Sigmoid colon (tissue), 4 donors: ENCODE results near the gene MOV10L1.

ENCODE experiments used
- CTCF ChIP-seq, 4 experiments: fragments of 450-650 bp in 3 of 4; fragments of 200-600 bp in 1 of 4; IDR thresholded peaks; one replicate each; pipeline ENCODE4 v1.5.1; 2016 to 2019; ENCODE audit warnings: antibody characterized with exemption in 4 of 4, mild to moderate bottlenecking in 3 of 4, moderate library complexity in 2 of 4
- EP300 ChIP-seq, 4 donors: sonication (generic); formaldehyde crosslinking; IDR thresholded peaks; one replicate each; pipeline ENCODE4 v1.6.1; 2017; ENCODE audit warnings: antibody characterized with exemption in 4 of 4
- POLR2A ChIP-seq, 2 donors: fragments of 450-650 bp; IDR thresholded peaks; one replicate each; pipeline ENCODE4 v1.6.1; 2016; ENCODE audit warnings: antibody characterized with exemption in 2 of 2, mild to moderate bottlenecking in 2 of 2, moderate library complexity in 2 of 2

GRCh38 chr22:50184902-50185374 lies 95.1 kb downstream of the MOV10L1 start:
- TF ChIP-seq CTCF (IDR thresholded peaks at IDR 0.05), result no peak
- no peak for TF ChIP-seq POLR2A (IDR thresholded peaks at IDR 0.05)
- TF ChIP-seq EP300 (IDR thresholded peaks at IDR 0.05), result no peak
